Hematopoietic multipotent progenitor cell treated with erythropoietin and hydrocortisone succinate and interleukin-3 and kit ligand, for 8 days (in vitro differentiated cells): ENCODE data around the gene COG8.
A peak's percentile ranks its signal among the peaks of the same experiment; 100 is the strongest.
"Not testable (repeated sequence)": the region's sequence is repeated elsewhere in the genome, so short reads cannot be mapped to it uniquely, and the experiment has no call there.

Experiments used
- DNase-seq: peaks from one replicate; pipeline ENCODE4 v3.0.0-alpha.2; 2015

COG8 gene

DNA sequence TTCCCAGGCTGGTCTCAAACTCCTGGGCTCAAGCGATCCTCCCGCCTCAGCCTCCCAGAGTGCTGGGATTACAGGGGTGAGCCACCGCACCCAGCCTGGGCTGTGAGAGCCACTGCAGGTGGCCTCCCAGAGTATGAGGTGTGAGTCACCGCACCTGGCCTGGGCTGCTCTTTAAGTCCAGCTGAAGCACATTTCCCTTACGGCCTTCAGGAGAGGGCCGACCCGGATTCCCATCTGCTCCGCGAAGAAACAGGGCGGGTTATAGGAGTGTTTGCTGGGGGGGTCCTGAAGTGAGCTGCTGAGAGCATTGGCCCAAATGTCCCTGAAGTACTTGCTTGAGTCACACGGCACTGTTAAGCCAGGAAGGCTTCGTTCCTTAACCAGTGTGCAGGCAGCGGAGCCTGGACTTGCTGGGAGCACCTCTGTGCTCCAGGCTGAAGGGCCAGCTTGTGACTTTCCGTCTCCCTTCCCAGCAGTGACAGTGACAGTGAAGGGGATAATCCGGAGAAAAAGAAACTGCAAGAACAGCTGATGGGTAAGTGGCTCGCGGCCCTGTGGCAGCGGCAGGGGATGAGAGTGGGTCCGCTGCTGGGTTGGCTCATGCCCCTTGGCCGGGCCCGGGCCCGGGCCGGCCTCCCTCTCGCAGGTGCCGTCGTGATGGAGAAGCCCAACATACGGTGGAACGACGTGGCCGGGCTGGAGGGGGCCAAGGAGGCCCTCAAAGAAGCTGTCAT is 21.0 kb downstream of the COG8 start:
- DNase-seq: no peak

- no peak for DNase-seq
These were observed 22.7 kb downstream of the COG8 start for GRCh38 chr16:69316595-69317034.

- no peak for DNase-seq
These were observed 23.7 kb downstream of the COG8 start for GRCh38 chr16:69315486-69316311.

- no peak for DNase-seq
These were observed 24.8 kb downstream of the COG8 start for GRCh38 chr16:69314534-69314933.

- DNase-seq: no peak
These were observed 25.9 kb downstream of the COG8 start for GRCh38 chr16:69313469-69313868.

DNA sequence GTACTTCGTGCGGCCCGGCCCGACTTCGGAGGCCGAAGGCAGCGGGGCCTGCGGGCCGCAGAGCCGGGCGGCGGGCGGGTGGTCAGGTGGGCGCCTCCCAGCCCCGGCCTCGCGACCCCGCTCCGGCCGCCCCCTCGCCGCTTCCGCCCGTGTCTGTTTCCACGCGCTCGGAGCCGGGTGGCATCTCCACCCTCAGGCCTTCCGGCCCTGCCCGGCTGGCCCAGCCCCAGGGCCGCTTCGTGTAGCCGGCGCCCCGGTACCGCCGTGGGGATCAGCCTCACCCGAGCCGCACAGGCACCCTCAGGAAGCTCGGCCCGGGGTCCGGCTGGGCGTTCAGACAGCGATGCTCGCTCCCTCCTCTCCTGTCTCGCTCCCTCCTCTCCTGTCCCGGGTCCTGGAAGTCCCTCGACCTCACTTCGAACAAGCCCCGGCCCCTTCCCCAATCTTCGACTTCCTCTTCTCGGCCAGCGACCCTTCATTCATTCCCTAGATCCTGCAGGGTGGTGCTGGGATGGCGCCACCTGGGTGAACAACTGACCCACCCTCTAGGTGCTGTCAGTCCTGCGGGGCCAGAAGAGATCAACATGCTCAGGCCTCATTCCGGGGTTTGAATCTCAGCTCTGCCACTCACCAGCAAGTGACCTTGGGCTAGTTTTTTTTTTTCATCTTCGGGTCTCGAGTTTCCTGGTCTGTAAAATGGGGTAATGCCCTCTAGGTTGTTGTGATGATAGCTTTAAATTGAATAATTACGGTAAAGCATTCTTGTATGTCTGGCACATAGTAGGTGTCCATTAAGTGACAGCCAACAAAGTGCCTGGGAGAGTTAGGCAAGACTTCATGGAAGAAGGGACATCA is 27.6 kb downstream of the COG8 start:
- DNase-seq: peak; percentile 29

GRCh38 chr16:69310653-69311532 is 28.5 kb downstream of the COG8 start, which contains the start of gene VPS4A:
Gene VPS4A, plus strand, starts transcription at chr16:69311350. Its CDS starts 162 bp downstream, at chr16:69311512.
- DNase-seq: peak; percentile 93

DNA sequence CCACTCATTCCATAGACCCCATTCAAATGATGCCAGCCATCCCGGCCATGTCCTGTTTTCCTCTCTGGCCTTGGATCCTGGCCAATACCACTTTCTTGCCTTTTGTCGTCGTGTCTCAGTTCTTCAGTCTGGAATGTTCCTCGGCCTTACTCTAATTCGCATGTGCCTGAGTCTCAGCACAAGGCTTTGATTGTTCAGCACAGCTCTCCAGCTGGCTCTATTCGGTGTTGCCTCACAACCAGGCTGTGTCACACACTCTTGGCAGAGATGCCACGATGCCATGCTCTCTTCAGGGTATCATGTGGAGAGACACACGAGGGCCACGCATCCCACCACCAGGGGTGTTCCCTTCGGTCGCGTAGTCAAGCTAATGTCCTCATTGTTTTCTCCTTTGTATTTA is 30.0 kb downstream of the COG8 start:
- DNase-seq: no peak

- no peak for DNase-seq
These were observed 31.5 kb downstream of the COG8 start for GRCh38 chr16:69307856-69308255.

- no peak for DNase-seq
These were observed 32.3 kb downstream of the COG8 start for GRCh38 chr16:69307091-69307490.

DNA sequence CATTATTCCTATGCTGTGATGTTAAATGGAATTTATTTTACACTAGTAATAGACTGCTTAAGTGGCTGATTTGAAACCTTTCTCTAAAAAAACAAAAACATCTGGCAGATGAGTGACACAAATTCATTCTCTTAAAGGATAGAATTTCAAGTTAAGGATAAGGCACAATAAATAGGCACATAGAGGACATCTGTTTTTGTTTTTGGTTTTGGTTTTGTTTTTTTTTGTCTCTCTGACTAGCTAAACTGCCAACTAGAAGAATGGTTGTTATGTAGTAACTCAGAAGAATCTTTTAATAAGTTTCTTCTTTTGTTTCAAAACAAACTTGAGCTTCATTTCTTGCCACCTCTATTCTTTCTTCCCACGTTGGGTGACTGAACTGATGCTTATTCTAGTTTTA is 33.3 kb downstream of the COG8 start:
- no peak for DNase-seq

- no peak for DNase-seq
These were observed 37.1 kb downstream of the COG8 start for GRCh38 chr16:69302301-69302700.

- DNase-seq: no peak
These were observed 37.5 kb downstream of the COG8 start for GRCh38 chr16:69301861-69302260.

- no peak for DNase-seq
These were observed 38.2 kb downstream of the COG8 start for GRCh38 chr16:69301187-69301586.

DNA sequence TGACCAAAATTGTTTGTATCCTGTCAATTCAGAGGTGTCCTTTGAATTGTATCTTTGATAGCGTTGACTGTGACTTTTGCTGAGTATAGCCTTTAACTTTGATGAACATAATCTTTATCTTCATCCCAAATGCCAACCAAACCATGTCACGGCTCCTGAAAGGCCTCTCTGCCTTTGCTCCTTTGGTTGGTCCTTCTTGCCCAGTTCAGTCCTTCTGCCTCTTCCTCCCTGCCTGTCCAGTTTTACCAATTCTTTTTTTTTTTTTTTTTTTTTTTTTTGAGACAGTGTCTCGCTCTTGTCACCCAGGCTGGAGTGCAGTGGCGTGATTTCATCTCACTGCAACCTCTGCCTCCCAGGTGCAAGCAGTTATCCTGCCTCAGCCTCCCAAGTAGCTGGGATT is 41.1 kb downstream of the COG8 start:
- DNase-seq: no peak

DNA sequence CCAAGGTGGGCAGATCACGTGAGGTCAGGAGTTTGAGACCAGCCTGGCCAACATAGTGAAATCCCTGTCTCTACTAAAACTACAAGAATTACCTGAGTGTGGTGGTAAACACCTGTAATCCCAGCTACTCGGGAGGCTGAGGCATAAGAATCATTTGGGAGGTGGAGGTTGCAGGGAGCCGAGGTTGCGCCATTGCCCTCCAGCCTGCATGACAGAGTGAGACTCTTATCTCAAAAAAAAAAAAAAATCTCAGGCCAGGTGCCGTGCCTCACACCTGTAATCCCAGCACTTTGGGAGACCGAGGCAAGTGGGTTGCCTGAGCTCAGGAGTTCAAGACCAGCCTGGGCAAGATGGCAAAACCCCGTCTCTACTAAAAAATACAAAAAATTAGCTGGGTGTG is 42.6 kb downstream of the COG8 start:
- DNase-seq: not testable (repeated sequence)

GRCh38 chr16:69294051-69294450 is 45.3 kb downstream of the COG8 start:
- no peak for DNase-seq

GRCh38 chr16:69293401-69293800 is 46.0 kb downstream of the COG8 start:
- DNase-seq: no peak

- not testable (repeated sequence) for DNase-seq
These were observed 47.7 kb downstream of the COG8 start for GRCh38 chr16:69291657-69292056.

GRCh38 chr16:69286941-69287713 is 52.2 kb downstream of the COG8 start:
- peak; percentile 79 for DNase-seq

GRCh38 chr16:69285240-69285639 is 54.1 kb downstream of the COG8 start:
- no peak for DNase-seq
